Urinary bladder (tissue), 4 donors: ENCODE data around the gene HUS1. TPM values are rescaled to one million over a fixed set of nuclear protein-coding genes. Genes with fewer than 3 reads are reported as not detected.
"Not testable (repeated sequence)": the region's sequence is repeated elsewhere in the genome, so short reads cannot be mapped to it uniquely, and the experiment has no call there.

Experiments used
- DNase-seq: peaks from one replicate; pipeline ENCODE4 v3.0.0-alpha.2; 2015; ENCODE audit errors: extremely low spot score
- H3K27ac ChIP-seq: one replicate; pipeline ENCODE4 v1.5.1; 2013; ENCODE audit warnings: low read depth, mild to moderate bottlenecking, moderate library complexity
- H3K36me3 ChIP-seq: one replicate; pipeline ENCODE4 v1.6.1; 2013; ENCODE audit warnings: mild to moderate bottlenecking, moderate library complexity; ENCODE audit not compliant: insufficient read depth
- H3K4me1 ChIP-seq: one replicate; pipeline ENCODE4 v1.6.1; 2013; ENCODE audit warnings: mild to moderate bottlenecking, moderate library complexity; ENCODE audit not compliant: insufficient read depth
- H3K4me3 ChIP-seq: one replicate; pipeline ENCODE4 v1.5.1; 2013; ENCODE audit warnings: low read depth, low read length
- WGBS: extraction: QIAGEN DNeasy Blood & Tissue Kit; methylation state at CpG from one replicate; pipeline ENCODE4 v1.1.7; 2013; 5-methylcytosine and 5-hydroxymethylcytosine counted together
- polyA plus RNA-seq: library from polyadenylated mRNA; stranded (reverse); fragments of 200-250 nt; gene quantifications from one replicate; pipeline ENCODE4 v1.2.3, GENCODE V29; 2013
- total RNA-seq: library from RNA; depleted of rRNA; stranded (reverse); fragments of >200 nt; gene quantifications from one replicate; pipeline ENCODE4 v1.2.3, GENCODE V29; 2014
- donor health status: healthy with polysubstance abuse.
- donor health status: healthy.

The HUS1 gene
- total and polyA plus RNA-seq, 2 donors, result 9.2 to 16.8 TPM

DNA sequence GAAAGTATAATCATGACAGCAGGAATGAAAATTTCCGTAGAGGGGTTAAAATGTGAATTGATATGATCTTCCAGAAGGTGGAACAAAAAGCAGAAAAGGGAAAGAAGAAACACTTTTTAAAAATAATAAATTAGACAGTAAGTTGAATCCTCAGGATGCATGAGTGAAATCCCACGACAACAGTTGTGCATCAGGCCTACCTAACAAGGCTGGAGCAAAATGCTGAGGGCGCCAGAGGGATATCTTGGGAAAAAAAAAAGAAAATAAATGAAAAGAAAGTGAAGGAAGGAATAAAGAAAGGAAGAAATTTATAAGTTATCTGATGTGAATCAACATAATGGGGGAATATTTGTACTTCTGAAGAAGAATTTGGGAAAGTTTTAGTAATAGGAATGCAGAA, 13.0 kb upstream of the HUS1 start:
- H3K27ac ChIP-seq, result no peak overlapping the region
- H3K4me3 ChIP-seq, result no peak overlapping the region
- DNase-seq, result no peak
- H3K36me3 ChIP-seq, result no peaks in the 10 kb centered on the region
- no peaks in the 10 kb centered on the region for H3K4me1 ChIP-seq
- WGBS, result 75% methylated on average over 3 of the region's 3 CpGs

DNA sequence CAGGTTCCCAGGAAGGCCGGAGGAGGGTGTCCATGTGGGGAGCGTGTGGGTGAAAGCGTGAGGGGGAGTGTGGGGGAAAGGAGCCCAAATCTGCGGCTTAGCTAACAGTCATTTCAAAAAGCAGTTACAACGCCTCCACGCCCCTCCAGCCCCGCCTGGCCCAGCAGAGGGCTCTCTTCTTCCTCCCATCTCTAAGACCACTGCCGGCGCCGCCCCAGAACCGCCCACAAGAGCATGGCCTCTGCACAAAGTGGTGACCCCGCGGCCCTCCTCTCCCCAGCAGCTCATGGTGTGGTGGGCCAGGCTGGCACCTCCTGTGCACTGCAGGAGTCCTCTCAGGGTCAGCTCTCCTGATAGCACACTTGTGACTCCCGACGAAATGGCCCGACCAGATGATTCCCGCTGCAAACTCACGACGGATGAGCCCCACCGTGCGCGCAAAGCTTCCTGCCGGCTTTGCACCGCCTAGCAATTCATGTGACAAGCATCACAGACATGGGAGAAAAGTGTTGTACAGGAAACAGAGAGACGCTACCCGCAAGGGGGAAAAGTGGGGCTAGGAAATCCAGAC, 12.4 kb upstream of the HUS1 start:
- WGBS, result 3% methylated on average over 26 of the region's 26 CpGs
- peak overlapping the region; percentile 34 for H3K4me3 ChIP-seq
- DNase-seq, result no peak
- H3K27ac ChIP-seq, result no peak overlapping the region
- H3K4me1 ChIP-seq, result no peaks in the 10 kb centered on the region
- no peaks in the 10 kb centered on the region for H3K36me3 ChIP-seq

DNA sequence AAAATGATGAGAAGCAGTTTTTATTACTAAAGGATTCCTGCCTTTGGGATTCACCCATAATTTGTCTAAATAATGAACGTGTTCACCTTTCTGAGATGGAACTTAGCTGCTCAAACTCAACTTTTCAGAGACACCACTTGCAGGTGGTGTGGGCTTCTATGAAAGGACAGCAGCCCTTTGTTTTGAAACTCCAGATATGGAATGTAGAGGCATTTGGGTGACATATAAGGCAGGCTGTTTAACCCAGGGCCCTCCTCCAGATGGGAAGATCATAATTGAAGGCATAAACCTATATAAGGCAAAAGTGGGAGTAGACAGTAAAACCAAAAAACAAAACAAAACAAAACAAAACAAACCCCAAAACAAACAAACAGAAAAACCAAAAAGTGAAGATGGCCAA, 11.9 kb upstream of the HUS1 start:
- Histone ChIP-seq H3K36me3 (no peaks in the 10 kb centered on the region), H3K27ac (no peak overlapping the region), H3K4me1 (no peaks in the 10 kb centered on the region), H3K4me3 (no peak overlapping the region)
- WGBS, result 81% methylated on average over 1 of the region's 1 CpG
- DNase-seq, result no peak

DNA sequence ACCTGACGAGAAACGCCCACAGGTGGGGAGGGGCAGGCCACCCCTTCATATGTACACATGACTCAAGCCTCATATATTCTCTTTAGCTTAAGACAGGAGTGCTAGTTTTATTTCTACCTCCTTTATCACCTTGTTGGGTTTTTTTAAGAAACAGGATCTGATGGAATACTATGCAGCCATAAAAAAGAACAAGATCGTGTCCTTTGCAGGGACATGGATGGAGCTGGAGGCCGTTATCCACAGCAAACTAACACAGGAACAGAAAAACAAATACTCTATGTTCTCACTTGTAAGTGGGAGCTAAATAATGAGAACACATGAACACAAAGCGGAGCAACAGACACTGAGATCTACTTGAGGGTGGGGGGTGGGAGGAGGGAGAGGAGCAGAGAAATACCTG, 11.2 kb upstream of the HUS1 start:
- H3K36me3 ChIP-seq, result no peaks in the 10 kb centered on the region
- H3K4me3 ChIP-seq, result no peak overlapping the region
- no peak overlapping the region for H3K27ac ChIP-seq
- WGBS, result 95% methylated on average over 5 of the region's 5 CpGs
- no peaks in the 10 kb centered on the region for H3K4me1 ChIP-seq
- DNase-seq, result no peak

DNA sequence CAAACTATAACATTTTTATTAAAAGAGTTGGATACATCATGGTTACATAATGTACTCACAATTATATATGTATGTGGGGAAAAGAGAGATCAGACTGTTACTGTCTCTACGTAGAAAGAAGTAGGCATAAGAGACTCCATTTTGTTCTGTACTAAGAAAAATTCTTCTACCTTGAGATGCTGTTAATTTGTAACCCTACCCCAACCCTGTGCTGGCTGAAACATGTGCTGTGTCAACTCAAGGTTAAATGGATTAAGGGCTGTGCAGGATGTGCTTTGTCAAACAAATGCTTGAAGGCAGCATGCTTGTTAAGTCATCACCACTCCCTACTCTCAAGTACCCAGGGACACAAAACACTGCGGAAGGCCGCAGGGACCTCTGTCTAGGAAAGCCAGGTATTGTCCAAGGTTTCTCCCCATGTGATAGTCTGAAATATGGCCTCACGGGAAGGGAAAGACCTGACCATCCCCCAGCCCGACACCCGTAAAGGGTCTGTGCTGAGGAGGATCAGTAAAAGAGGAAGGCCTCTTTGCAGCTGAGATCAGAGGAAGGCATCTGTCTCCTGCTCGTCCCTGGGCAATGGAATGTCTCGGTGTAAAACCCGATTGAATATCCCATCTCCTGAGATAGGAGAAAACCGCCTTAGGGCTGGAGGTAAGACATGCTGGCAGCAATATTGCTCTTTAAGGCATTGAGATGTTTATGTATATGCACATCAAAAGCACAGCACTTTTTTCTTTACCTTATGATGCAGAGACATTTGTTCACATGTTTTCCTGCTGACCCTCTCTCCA, 10.4 kb upstream of the HUS1 start:
- DNase-seq, H3K36me3 ChIP-seq, H3K27ac ChIP-seq, H3K4me1 ChIP-seq, H3K4me3 ChIP-seq: not testable (repeated sequence)
- WGBS, result 58% methylated on average over 10 of the region's 10 CpGs

DNA sequence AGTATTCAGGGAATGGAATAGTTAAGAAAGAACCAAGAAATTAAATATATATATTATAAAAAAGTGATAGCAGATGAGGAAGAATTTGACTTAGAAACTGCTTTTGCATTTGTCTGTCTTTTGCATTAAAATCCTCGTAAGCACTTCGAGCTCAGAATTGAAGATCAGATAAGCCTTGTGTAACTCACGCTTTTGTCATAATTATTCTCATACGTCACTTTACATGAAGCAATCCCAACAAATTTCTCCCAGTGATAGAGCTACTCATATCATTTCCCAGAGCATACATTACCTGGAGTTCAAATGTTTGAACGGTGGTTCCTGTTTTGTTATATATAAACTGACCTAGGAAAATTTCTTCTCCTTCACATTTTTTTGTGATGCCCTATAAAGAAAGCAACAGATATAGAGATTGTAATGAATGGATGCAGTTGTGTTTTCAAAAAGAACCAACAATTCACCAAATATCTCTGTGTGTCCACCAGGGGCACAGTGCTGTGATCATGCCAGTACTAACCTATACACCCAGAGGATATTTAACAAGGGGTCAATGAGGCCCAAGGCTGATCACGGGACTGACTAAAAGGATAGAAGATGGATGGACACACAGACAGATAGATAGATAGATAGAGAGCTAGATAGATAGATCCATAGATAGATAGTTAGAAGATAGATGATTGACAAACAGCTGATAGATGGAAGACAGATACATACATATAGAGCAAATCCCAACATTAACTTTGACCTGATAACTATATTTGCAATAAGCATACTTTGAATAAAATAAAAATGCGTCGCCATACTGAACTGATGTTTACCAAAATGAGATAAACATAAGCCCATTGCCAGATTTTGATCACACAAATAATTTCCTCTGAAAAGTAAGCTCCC, 9.3 kb upstream of the HUS1 start:
- Histone ChIP-seq H3K27ac (no peak overlapping the region), H3K4me1 (no peaks in the 10 kb centered on the region), H3K4me3 (no peak overlapping the region), H3K36me3 (no peaks in the 10 kb centered on the region)
- DNase-seq, result no peak
- WGBS, result 67% methylated on average over 8 of the region's 8 CpGs

DNA sequence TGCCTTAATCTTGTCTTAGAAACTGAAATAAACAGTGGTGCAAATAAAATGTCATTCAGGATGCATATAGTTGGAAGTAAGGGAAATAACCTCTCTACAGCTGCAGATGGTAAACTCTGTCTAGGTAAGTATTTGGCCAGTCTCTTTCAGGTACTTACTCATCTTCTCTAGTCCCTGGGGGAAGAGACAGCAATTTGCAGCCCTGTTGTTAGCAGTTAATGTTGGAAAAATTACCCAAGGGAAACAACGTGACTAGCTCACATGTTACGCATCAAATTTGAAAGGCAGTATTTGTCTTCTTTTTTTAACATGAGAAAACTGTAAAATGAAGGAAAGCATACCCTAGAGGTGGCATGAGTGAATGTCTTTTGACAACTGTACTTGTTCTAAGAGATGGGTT, 3.2 kb upstream of the HUS1 start:
- WGBS, result 26% methylated on average over 2 of the region's 2 CpGs
- no peak for DNase-seq
- no peak overlapping the region for H3K4me3 ChIP-seq

DNA sequence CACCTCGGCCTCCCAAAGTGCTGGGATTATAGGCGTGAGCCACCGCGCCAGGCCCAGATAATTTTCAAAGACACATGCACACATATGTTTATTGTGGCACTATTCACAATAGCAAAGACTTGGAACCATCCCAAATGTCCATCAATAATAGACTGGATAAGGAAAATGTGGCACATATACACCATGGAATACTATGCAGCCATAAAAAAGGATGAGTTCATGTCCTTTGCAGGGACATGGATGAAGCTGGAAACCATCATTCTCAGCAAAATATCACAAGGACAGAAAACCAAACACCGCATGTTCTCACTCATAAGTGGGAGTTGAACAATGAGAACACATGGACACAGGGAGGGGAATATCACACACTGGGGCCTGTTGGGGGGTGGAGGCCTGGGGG, 1.2 kb upstream of the HUS1 start:
- 98% methylated on average over 4 of the region's 5 CpGs for WGBS
- H3K4me3 ChIP-seq, H3K36me3 ChIP-seq, H3K27ac ChIP-seq, H3K4me1 ChIP-seq, DNase-seq: not testable (repeated sequence)

More for the DNA sequence above, 3.2 kb upstream of the HUS1 start:
- no peaks in the 10 kb centered on the region for H3K4me1 ChIP-seq
- H3K36me3 ChIP-seq, result peaks cover 3% of the 10 kb centered on the region
- H3K27ac ChIP-seq, result no peak overlapping the region

DNA sequence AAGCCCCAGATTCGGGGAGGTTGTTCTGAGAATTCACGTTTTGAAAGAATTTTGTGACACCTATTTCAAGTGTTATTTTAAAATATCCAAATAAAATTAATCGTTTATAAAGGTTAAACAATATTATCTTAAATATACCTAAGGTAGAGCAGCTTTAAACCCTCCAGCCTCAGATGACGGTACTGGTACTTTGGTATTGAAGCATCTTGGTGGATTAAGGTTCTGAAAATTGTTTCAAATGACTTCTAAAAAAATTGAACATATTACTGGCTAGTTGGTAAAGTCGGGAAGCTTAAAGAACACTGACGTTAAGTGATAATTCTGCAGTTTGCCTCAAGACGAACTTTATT, 392 bp upstream of the HUS1 start:
- H3K4me1 ChIP-seq, result no peaks in the 10 kb centered on the region
- H3K27ac ChIP-seq, result peak overlapping the region; percentile 16
- peak overlapping the region; percentile 73 for H3K4me3 ChIP-seq
- H3K36me3 ChIP-seq, result peaks cover 3% of the 10 kb centered on the region
- no peak for DNase-seq
- WGBS, result 23% methylated on average over 7 of the region's 7 CpGs

DNA sequence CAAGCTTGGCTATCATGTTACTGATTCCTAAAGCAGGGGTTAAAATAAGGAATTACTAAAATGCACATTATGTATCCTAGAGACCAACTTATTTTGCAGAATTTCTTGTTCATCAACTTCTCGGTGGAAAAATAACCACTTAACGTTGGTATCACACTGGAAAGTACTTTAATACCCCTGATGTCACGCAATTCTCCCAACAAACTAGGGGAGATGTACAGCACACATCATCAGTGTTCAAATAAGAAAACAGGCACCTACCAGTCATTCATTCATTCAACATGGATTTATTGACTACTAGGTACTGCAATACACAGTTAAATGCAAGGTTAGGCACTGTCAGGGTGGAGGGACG, 648 bp downstream of the HUS1 start:
- no peaks in the 10 kb centered on the region for H3K4me1 ChIP-seq
- peak overlapping the region; percentile 73 for H3K4me3 ChIP-seq
- peaks cover 3% of the 10 kb centered on the region for H3K36me3 ChIP-seq
- 5% methylated on average over 4 of the region's 4 CpGs for WGBS
- DNase-seq, result no peak
- peak overlapping the region; percentile 93 for H3K27ac ChIP-seq

DNA sequence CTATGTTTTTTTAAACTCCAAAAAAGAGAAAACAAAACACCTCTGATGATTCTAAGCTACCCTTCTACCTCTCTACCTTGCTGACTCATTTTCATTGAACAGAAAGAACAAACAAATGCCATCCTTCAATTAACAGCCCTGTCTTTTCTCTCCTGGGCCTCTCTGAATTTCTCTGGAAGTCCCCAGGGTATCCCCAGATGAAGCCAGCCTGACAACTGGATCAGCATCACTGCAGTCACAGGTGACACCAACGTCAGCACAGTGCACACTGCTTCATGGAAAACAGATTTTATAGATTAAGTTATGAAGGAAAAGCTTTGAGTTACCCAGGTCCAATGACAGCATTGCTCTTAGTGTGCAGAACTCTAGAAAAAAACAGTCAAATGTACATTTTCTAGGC, 5.7 kb downstream of the HUS1 start:
- Histone ChIP-seq H3K4me3 (no peak overlapping the region), H3K4me1 (no peaks in the 10 kb centered on the region), H3K36me3 (peaks cover 7% of the 10 kb centered on the region), H3K27ac (no peak overlapping the region)
- DNase-seq, result no peak
- 58% methylated on average over 1 of the region's 1 CpG for WGBS

DNA sequence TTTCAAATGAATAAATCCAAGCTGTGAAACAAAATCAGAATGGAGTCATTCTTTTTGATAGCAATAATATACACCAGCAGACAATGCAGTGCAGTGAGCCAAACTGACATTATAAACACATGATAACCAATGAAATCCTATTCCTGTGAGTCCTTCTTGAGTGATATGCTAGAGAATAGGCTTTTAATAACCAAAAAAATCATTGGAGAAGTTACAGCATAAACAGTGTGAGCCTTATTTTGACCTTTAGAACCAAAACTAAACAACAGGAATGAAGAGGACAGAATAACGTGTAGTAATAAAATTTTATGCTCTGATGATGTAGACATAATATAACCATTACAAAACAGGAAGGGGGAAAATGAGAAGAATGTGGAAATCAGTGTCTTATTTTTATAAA, 8.7 kb downstream of the HUS1 start:
- H3K4me1 ChIP-seq, result no peaks in the 10 kb centered on the region
- H3K27ac ChIP-seq, result no peak overlapping the region
- no peak overlapping the region for H3K4me3 ChIP-seq
- 22% methylated on average over 1 of the region's 1 CpG for WGBS
- peaks cover 6% of the 10 kb centered on the region for H3K36me3 ChIP-seq
- DNase-seq, result no peak

DNA sequence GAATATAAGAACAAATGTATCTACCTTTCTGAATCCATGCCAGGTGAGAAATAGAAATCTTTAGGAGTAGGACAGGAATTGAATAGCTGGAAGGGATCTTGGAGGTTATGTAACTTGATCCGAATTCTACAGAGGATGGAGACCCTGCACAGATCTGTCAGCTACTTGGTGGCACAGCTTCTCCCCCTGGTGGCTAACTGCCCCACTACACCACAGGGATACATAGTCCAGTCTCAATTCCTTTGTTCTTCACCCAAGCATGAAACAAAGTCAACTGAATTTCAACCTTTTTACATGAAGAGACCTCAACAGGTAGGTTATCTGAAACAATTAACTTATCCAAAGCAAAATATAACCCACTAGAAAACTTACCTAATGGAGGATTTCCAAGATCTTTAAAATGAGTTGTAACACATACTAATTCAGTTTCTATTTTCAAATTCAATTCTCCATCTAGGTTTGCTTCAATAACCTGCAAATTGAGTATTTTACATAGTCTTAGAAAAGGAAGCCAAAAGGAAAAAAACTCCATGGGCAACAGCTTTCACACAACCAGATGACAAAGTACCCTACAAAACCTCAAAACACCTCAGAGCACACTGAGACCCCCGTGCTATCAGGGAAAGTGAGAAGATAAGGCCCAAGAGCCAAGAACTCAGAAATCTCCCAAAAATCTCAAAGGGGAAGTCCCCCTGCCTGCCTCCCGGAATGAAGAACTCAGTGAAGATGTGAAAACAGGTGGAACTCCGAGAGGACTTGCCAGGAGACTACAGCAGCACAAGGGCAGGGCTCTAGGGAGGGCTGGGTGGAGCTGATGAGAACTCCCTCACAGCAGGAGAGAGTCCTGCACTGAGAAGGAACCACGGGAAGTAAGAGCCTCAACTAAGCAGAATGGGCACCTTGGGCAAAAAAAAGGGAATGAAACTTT, 10.3 kb downstream of the HUS1 start:
- Histone ChIP-seq H3K27ac (no peak overlapping the region), H3K4me1 (no peaks in the 10 kb centered on the region), H3K4me3 (no peak overlapping the region), H3K36me3 (peaks cover 10% of the 10 kb centered on the region)
- WGBS, result 61% methylated on average over 5 of the region's 5 CpGs
- no peak for DNase-seq
